Endothelial cell of umbilical vein (primary cell): ENCODE data around the gene RILPL1. TPM values are rescaled to one million over a fixed set of nuclear protein-coding genes. Genes with fewer than 3 reads are reported as not detected.

Experiments
- BruUV-seq: library from RNA; stranded (reverse); fragments of 400-500 nt; replicated peaks from 2 replicates; lab custom pipeline; 2021; lab: Mats Ljungman, UMichigan
- CTCF ChIA-PET: fragments of 300-600, 350-600 bp; sonication (Branson Sonifier 250); formaldehyde crosslinking; loops from one replicate; lab custom pipeline; 2021; ENCODE audit warnings: antibody characterized with exemption, inconsistent platforms; lab: Charles Lee
- POLR2A ChIA-PET: fragments of 300-600, 350-600 bp; sonication (Branson Sonifier 250); formaldehyde crosslinking; loops from one replicate; lab custom pipeline; 2021; ENCODE audit warnings: antibody characterized with exemption, inconsistent platforms; lab: Charles Lee
- DNase-seq: peaks from one replicate; pipeline ENCODE4 v3.0.0-alpha.2; 2011; ENCODE audit warnings: low read depth, low spot score
- FAIRE-seq: peaks from 2 replicates; lab custom pipeline; 2011; peaks lifted over from hg19 to GRCh38; lab: Jason Lieb, UNC
- H2AFZ ChIP-seq: 2 replicates; pipeline ENCODE4 v1.6.0; 2012; ENCODE audit warnings: low read depth, low read length, control low read depth, inconsistent platforms
- H3K27ac ChIP-seq: 2 replicates; pipeline ENCODE4 v1.5.1; 2011; ENCODE audit warnings: low read depth, mild to moderate bottlenecking, control low read depth, low read length, moderate library complexity; ENCODE audit not compliant: insufficient read depth
- H3K27me3 ChIP-seq, 2 experiments: 2 replicates each; pipeline versions ENCODE4 v1.6.0 to v1.6.1; 2011; ENCODE audit warnings: low read length in 2 of 2, mixed read lengths in 1 of 2; ENCODE audit not compliant: control insufficient read depth in 2 of 2, insufficient read depth in 2 of 2
- H3K36me3 ChIP-seq, 2 experiments: 2 replicates in 1 of 2; 3 replicates in 1 of 2; pipeline ENCODE4 v1.5.1; 2011; ENCODE audit warnings: low read length in 2 of 2, mild to moderate bottlenecking in 1 of 2, moderate library complexity in 1 of 2; ENCODE audit not compliant: control insufficient read depth in 2 of 2, insufficient read depth in 2 of 2; ENCODE audit errors: extremely low read depth in 1 of 2
- H3K4me1 ChIP-seq: 3 replicates; pipeline ENCODE4 v1.5.1; 2011; ENCODE audit warnings: mild to moderate bottlenecking, low read length; ENCODE audit not compliant: control insufficient read depth, insufficient read depth; ENCODE audit errors: extremely low read depth
- H3K4me2 ChIP-seq: 2 replicates; pipeline ENCODE4 v1.6.1; 2011; ENCODE audit warnings: low read length, control low read depth, mixed read lengths; ENCODE audit not compliant: insufficient read depth
- H3K4me3 ChIP-seq, 3 experiments: fragments of 200-600 bp in 1 of 3; sonication (generic), shearing (Covaris generic) in 1 of 3; replicated peaks in 1 of 3; 2 replicates each; pipeline ENCODE4 v1.5.1; 2011 to 2016; ENCODE audit warnings: control low read depth in 3 of 3, low read length in 3 of 3, mild to moderate bottlenecking in 2 of 3, inconsistent platforms in 1 of 3, low read depth in 1 of 3, moderate library complexity in 1 of 3; ENCODE audit not compliant: insufficient read depth in 1 of 3
- H3K79me2 ChIP-seq: 2 replicates; pipeline ENCODE4 v1.6.0; 2012; ENCODE audit warnings: low read length, inconsistent platforms; ENCODE audit not compliant: control insufficient read depth, insufficient read depth
- H3K9ac ChIP-seq: replicated peaks from 2 replicates; pipeline ENCODE3; 2011; ENCODE audit warnings: low read length, control low read depth; ENCODE audit not compliant: insufficient read depth; ENCODE audit errors: extremely low read depth
- H3K9me1 ChIP-seq: replicated peaks from 3 replicates; pipeline ENCODE4 v1.6.0; 2011; ENCODE audit warnings: mild to moderate bottlenecking, low read length; ENCODE audit not compliant: control insufficient read depth, insufficient read depth; ENCODE audit errors: extremely low read depth
- H3K9me3 ChIP-seq: replicated peaks from 2 replicates; pipeline ENCODE4 v1.5.1; 2012; ENCODE audit warnings: low read length, inconsistent platforms; ENCODE audit not compliant: control insufficient read depth, insufficient read depth
- H4K20me1 ChIP-seq: replicated peaks from 2 replicates; pipeline ENCODE3; 2011; ENCODE audit warnings: mild to moderate bottlenecking, low read length; ENCODE audit not compliant: control insufficient read depth, insufficient read depth; ENCODE audit errors: extremely low read depth
- CTCF ChIP-seq, 2 donors: IDR thresholded peaks; 1 replicate in 1 of 2; 2 replicates in 1 of 2; pipeline ENCODE4 v1.5.1; 2011; ENCODE audit warnings: low read length in 2 of 2, mild to moderate bottlenecking in 2 of 2, moderate library complexity in 2 of 2, control low read depth in 1 of 2, inconsistent platforms in 1 of 2, low read depth in 1 of 2; ENCODE audit not compliant: insufficient read depth in 1 of 2; ENCODE audit errors: extremely low read depth in 1 of 2
- EZH2 ChIP-seq: IDR thresholded peaks from 2 replicates; pipeline ENCODE4 v1.6.1; 2012; ENCODE audit warnings: borderline replicate concordance, low read depth, mild to moderate bottlenecking, moderate library complexity, low read length, inconsistent platforms; ENCODE audit not compliant: severe bottlenecking
- FOS ChIP-seq: IDR thresholded peaks from 2 replicates; pipeline ENCODE4 v1.6.1; 2011; ENCODE audit warnings: mild to moderate bottlenecking, low read length, moderate library complexity, borderline replicate concordance; ENCODE audit not compliant: insufficient read depth
- GATA2 ChIP-seq: IDR thresholded peaks from 2 replicates; pipeline ENCODE4 v1.7.0; 2011; ENCODE audit warnings: low read depth, mild to moderate bottlenecking, moderate library complexity, mixed read lengths, low read length; ENCODE audit not compliant: insufficient read length, insufficient read depth
- JUN ChIP-seq: IDR thresholded peaks from 2 replicates; pipeline ENCODE4 v1.6.1; 2011; ENCODE audit warnings: borderline replicate concordance, low read depth; ENCODE audit not compliant: insufficient read length, insufficient read depth
- MAX ChIP-seq: IDR thresholded peaks from 2 replicates; pipeline ENCODE4 v1.6.1; 2011; ENCODE audit not compliant: insufficient read depth, insufficient read length
- dilution Hi-C: fragments of 300-500 bp; cut with MboI; formaldehyde crosslinking; loops from one replicate; pipeline ENCODE4 v1.15.0; 2019; ENCODE audit warnings: low sequenced_read_pairs; ENCODE audit not compliant: extremely low pct_ligation_motif_present
- intact Hi-C: fragments of 100-400 bp; cut with micrococcal nuclease; formaldehyde crosslinking; loops from one replicate; pipeline ENCODE4 v1.10.0; 2022
- polyA plus RNA-seq, 4 experiments: library from polyadenylated mRNA; depleted of rRNA in 3 of 4; stranded (reverse) in 3 of 4; unstranded in 1 of 4; fragments of >200 nt; gene quantifications; 2 replicates each; pipeline versions ENCODE4 v1.2.1 to v1.2.3, GENCODE V29; 2011 to 2012; ENCODE audit warnings: missing spikeins in 1 of 4
- total RNA-seq: library from RNA; stranded (reverse); gene quantifications from 2 replicates; pipeline ENCODE4 v1.2.3, GENCODE V29; 2021

RILPL1 gene
- total and polyA plus RNA-seq, 2 donors (not counting 3 experiments of a cell fraction or from before 2014, with no cell fraction given): 30.4 to 34.3 TPM

- Histone ChIP-seq H3K27ac (no peak overlapping the region), H4K20me1 (no peaks in the 10 kb centered on the region), H2AFZ (no peak overlapping the region), H3K79me2 (no peaks in the 10 kb centered on the region), H3K36me3 (peaks cover 0 to 3% of the 10 kb centered on the region in 2 experiments), H3K9me3 (no peaks in the 10 kb centered on the region), H3K4me3 (no peak overlapping the region), H3K27me3 (no peaks in the 10 kb centered on the region), H3K4me2 (no peak overlapping the region), H3K4me1 (peaks cover 8% of the 10 kb centered on the region), H3K9me1 (no peaks in the 10 kb centered on the region), H3K9ac (no peak overlapping the region)
- ChIA-PET CTCF (no interaction called here), POLR2A (no interaction called here)
- TF ChIP-seq JUN: no peak
- TF ChIP-seq FOS: no peak
- TF ChIP-seq MAX: no peak
- TF ChIP-seq CTCF (IDR thresholded peaks at IDR 0.05; ENCODE audit: extremely low read depth in 1 of 2, insufficient read depth in 1 of 2, low read depth in 1 of 2, low read length in 2 of 2): no peak
- no peak for TF ChIP-seq GATA2
- TF ChIP-seq EZH2: no peak
- DNase-seq: no peak
- FAIRE-seq: no peak
- no TSS peak for BruUV-seq
- dilution Hi-C loops (no loop called here), intact Hi-C loops (no loop called here)
Measured at GRCh38 chr12:123485756-123486155, 47.8 kb downstream of the RILPL1 start.
